OCI-LY1 (cell line): ENCODE measurements around the gene SCYGR8.

ENCODE experiments used
- H2AFZ ChIP-seq: fragments of 200-600 bp; sonication (generic), shearing (Covaris generic); 2 replicates; pipeline ENCODE4 v1.6.0; 2014; ENCODE audit warnings: antibody characterized with exemption, mild to moderate bottlenecking, low read length
- H3F3A ChIP-seq: fragments of 200-600 bp; sonication (generic), shearing (Covaris generic); 2 replicates; pipeline ENCODE4 v1.6.0; 2014; ENCODE audit warnings: mild to moderate bottlenecking, antibody characterized with exemption, low read length, moderate library complexity; ENCODE audit not compliant: insufficient read depth
- H3K27ac ChIP-seq: fragments of 200-600 bp; sonication (generic); 2 replicates; pipeline ENCODE4 v1.5.1; 2014; ENCODE audit warnings: low read length, mixed run types, mild to moderate bottlenecking, low read depth; ENCODE audit not compliant: poor library complexity, severe bottlenecking
- H3K27me3 ChIP-seq: fragments of 200-600 bp; sonication (generic); 2 replicates; pipeline ENCODE4 v1.6.0; 2014; ENCODE audit warnings: antibody characterized with exemption, mild to moderate bottlenecking, low read length, moderate library complexity; ENCODE audit not compliant: insufficient read depth
- H3K36me3 ChIP-seq: fragments of 200-600 bp; sonication (generic); 2 replicates; pipeline ENCODE4 v1.6.1; 2014; ENCODE audit warnings: mild to moderate bottlenecking, antibody characterized with exemption, low read length, moderate library complexity, mixed read lengths; ENCODE audit not compliant: insufficient read depth
- H3K4me1 ChIP-seq: fragments of 200-600 bp; sonication (generic); 2 replicates; pipeline ENCODE4 v1.5.1; 2014; ENCODE audit warnings: mild to moderate bottlenecking, low read length, moderate library complexity; ENCODE audit not compliant: insufficient read depth, severe bottlenecking
- H3K4me2 ChIP-seq: fragments of 200-600 bp; sonication (generic), shearing (Covaris generic); 2 replicates; pipeline ENCODE4 v1.6.1; 2014; ENCODE audit warnings: low read length
- H3K4me3 ChIP-seq: fragments of 200-600 bp; sonication (generic); 2 replicates; pipeline ENCODE4 v1.5.1; 2014; ENCODE audit warnings: low read length, low read depth, mild to moderate bottlenecking, mixed read lengths; ENCODE audit not compliant: poor library complexity, severe bottlenecking
- H3K79me2 ChIP-seq: fragments of 200-600 bp; shearing (Covaris generic); 2 replicates; pipeline ENCODE4 v1.6.1; 2016; ENCODE audit warnings: mixed run types, low read length, mixed read lengths; ENCODE audit not compliant: insufficient read depth
- H3K9ac ChIP-seq: fragments of 200-600 bp; sonication (generic), shearing (Covaris generic); 2 replicates; pipeline ENCODE4 v1.6.1; 2014; ENCODE audit warnings: mild to moderate bottlenecking, low read length, mixed read lengths
- H3K9me2 ChIP-seq: fragments of 200-600 bp; sonication (generic), shearing (Covaris generic); 2 replicates; pipeline ENCODE4 v1.6.1; 2014; ENCODE audit warnings: low read depth, mild to moderate bottlenecking, low read length, mixed read lengths
- H3K9me3 ChIP-seq: fragments of 200-600 bp; shearing (Covaris generic); 2 replicates; pipeline ENCODE4 v1.6.1; 2014; ENCODE audit warnings: low read length, mixed read lengths
- H4K20me1 ChIP-seq: fragments of 200-600 bp; sonication (generic), shearing (Covaris generic); 2 replicates; pipeline ENCODE4 v1.6.0; 2016; ENCODE audit warnings: mild to moderate bottlenecking, low read length; ENCODE audit not compliant: insufficient read depth
- EZH2 ChIP-seq: fragments of 200-600 bp; sonication (generic), shearing (Covaris generic); IDR thresholded peaks from 2 replicates; pipeline ENCODE4 v1.8.0; 2017; ENCODE audit warnings: borderline replicate concordance, mixed run types, mild to moderate bottlenecking, antibody characterized with exemption, low read length, moderate library complexity, mixed read lengths
- TF ChIP-seq, protein P1 (sequence below): fragments of 200-600 bp; sonication (generic), shearing (Covaris generic); IDR thresholded peaks from 2 replicates; pipeline ENCODE4 v1.5.1; 2017; ENCODE audit warnings: mild to moderate bottlenecking, antibody characterized with exemption, low read length, moderate library complexity, mixed read lengths

Gene SCYGR8

GRCh38 chr2:227716501-227716900, 29.2 kb upstream of the SCYGR8 start:
- Histone ChIP-seq H3K27ac (no peak overlapping the region), H3K9me3 (no peaks in the 10 kb centered on the region), H3F3A (no peaks in the 10 kb centered on the region), H3K4me2 (no peak overlapping the region), H3K4me1 (no peaks in the 10 kb centered on the region), H3K79me2 (no peaks in the 10 kb centered on the region), H3K9ac (no peak overlapping the region), H3K4me3 (no peak overlapping the region), H3K27me3 (peaks cover 3% of the 10 kb centered on the region; the same call in 1 of the 2 replicates), H2AFZ (no peak overlapping the region), H4K20me1 (no peaks in the 10 kb centered on the region), H3K9me2 (no peaks in the 10 kb centered on the region), H3K36me3 (no peaks in the 10 kb centered on the region)
- TF ChIP-seq EZH2, result no peak
- TF ChIP-seq, protein P1, sequence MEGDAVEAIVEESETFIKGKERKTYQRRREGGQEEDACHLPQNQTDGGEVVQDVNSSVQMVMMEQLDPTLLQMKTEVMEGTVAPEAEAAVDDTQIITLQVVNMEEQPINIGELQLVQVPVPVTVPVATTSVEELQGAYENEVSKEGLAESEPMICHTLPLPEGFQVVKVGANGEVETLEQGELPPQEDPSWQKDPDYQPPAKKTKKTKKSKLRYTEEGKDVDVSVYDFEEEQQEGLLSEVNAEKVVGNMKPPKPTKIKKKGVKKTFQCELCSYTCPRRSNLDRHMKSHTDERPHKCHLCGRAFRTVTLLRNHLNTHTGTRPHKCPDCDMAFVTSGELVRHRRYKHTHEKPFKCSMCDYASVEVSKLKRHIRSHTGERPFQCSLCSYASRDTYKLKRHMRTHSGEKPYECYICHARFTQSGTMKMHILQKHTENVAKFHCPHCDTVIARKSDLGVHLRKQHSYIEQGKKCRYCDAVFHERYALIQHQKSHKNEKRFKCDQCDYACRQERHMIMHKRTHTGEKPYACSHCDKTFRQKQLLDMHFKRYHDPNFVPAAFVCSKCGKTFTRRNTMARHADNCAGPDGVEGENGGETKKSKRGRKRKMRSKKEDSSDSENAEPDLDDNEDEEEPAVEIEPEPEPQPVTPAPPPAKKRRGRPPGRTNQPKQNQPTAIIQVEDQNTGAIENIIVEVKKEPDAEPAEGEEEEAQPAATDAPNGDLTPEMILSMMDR, result no peak

DNA sequence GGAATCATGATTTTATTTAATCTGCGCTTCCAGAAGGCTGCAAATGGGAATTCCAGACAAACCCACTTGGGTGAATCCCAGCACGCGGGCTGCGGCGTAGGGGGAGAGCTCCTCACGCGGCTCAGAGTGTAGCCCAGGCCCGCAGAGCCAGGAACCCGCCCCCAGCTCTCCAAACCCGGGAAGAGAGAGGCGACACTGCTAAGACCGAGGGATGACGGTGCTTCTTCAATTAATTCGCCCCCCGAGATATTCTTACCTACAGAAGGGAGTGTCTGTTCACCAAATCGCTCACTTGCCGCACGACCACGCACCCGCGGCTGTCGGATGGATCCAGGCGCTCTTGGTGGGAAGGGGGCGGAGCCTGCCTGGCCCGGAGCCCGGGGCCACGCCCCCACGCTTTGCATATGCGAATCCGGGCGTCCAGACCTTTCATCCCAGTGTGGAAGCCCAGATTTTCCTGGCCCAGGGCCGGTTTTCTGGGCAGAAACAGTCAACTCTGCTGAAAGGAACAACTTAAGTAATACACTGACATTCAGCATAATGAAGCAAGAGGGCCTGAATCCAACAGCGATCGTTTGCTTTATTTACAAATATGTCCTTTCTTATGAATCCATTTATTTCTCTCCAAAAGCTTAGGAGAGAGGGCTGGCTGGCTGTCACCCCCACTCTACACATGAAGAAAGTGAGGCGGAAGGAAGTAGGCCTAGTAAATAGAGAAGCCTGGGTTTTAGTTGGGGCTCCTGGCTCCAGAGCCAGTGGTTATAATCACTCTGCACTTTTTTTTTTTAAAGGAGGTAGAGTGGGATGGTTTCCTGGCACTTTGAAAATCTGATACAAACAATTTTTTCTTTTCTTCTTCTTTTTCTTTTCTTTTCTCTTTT, 27.8 kb upstream of the SCYGR8 start, which contains the start of gene SLC19A3:
TSS of gene SLC19A3 (minus strand) at position 342 of the 881 bp plus-strand sequence. CDS start 15,710 bp downstream, outside the sequence.
- Histone ChIP-seq H3K36me3 (no peaks in the 10 kb centered on the region), H3K9ac (no peak within 1 kb of the TSS), H3K4me2 (no peak within 1 kb of the TSS), H3K79me2 (no peaks in the 10 kb centered on the region), H3K4me1 (no peaks in the 10 kb centered on the region), H3K27ac (no peak within 1 kb of the TSS), H3K9me3 (no peaks in the 10 kb centered on the region), H4K20me1 (no peaks in the 10 kb centered on the region), H2AFZ (no peak within 1 kb of the TSS), H3F3A (no peaks in the 10 kb centered on the region), H3K9me2 (no peaks in the 10 kb centered on the region), H3K27me3 (peaks cover 3% of the 10 kb centered on the region; the same call in 1 of the 2 replicates), H3K4me3 (no peak within 1 kb of the TSS)
- TF ChIP-seq, protein P1, result no peak
- no peak for TF ChIP-seq EZH2

DNA sequence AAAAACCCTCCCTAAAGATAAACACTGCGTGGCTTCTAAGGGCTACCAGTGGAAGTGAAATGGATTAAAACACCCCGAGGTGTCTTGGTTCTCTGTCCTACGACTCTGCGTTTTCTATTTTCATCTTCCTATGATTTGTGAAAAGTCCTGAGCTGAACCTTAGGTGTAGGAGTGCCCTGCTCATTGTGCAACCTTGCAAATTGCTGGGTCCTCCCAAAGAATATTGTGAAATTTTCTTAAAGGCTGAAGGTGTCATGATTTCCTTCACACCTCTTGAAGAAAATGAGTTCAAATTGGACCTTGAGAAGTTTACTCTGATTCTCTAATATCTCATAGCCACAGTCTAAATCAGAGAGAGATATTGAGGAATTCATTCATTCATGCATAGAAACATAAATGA, 26.1 kb upstream of the SCYGR8 start:
- TF ChIP-seq, protein P1, result no peak
- no peak for TF ChIP-seq EZH2
- Histone ChIP-seq H3K4me1 (no peaks in the 10 kb centered on the region), H3F3A (no peaks in the 10 kb centered on the region), H4K20me1 (no peaks in the 10 kb centered on the region), H3K27ac (no peak overlapping the region), H3K9me2 (no peaks in the 10 kb centered on the region), H3K79me2 (no peaks in the 10 kb centered on the region), H3K9me3 (no peaks in the 10 kb centered on the region), H3K36me3 (no peaks in the 10 kb centered on the region), H3K4me2 (no peak overlapping the region), H3K4me3 (no peak overlapping the region), H3K9ac (no peak overlapping the region), H3K27me3 (peaks cover 3% of the 10 kb centered on the region; the same call in 1 of the 2 replicates), H2AFZ (no peak overlapping the region)
